Glomerular visceral epithelial cell (primary cell): ENCODE data around the gene SIN3A.
"Not testable (repeated sequence)": the region's sequence is repeated elsewhere in the genome, so short reads cannot be mapped to it uniquely, and the experiment has no call there.

Source experiments
- DNase-seq: peaks from one replicate; pipeline ENCODE4 v3.0.0-alpha.2; 2016; ENCODE audit errors: extremely low spot score

The SIN3A gene

GRCh38 chr15:75450307-75451201 is 936 bp downstream of the SIN3A start:
- peak; percentile 99 for DNase-seq

GRCh38 chr15:75449585-75450306 is 1.7 kb downstream of the SIN3A start:
- no peak for DNase-seq

DNA sequence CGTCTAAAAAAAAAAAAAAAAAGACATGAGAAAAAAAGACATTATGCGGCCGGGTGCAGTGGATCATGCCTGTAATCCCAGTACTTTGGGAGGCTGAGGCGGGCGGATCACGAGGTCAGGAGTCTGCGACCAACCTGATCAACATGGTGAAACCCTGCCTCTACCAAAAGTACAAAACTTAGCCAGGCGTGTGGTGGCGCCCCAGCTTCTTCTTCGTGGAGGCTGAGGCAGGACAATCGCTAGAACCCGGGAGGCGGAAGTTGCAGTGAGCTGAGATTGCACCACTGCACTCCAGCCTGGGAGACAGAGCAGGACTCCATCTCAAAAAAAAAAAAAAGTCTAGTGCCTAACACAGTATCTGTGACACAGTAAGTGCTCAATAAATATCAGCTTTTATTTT is 3.3 kb downstream of the SIN3A start:
- DNase-seq: not testable (repeated sequence)

GRCh38 chr15:75446151-75446550 is 5.3 kb downstream of the SIN3A start:
- DNase-seq: no peak

- not testable (repeated sequence) for DNase-seq
Measured at GRCh38 chr15:75445324-75445723, 6.2 kb downstream of the SIN3A start.

- DNase-seq: not testable (repeated sequence)
Measured at GRCh38 chr15:75443972-75444453, 7.5 kb downstream of the SIN3A start.

DNA sequence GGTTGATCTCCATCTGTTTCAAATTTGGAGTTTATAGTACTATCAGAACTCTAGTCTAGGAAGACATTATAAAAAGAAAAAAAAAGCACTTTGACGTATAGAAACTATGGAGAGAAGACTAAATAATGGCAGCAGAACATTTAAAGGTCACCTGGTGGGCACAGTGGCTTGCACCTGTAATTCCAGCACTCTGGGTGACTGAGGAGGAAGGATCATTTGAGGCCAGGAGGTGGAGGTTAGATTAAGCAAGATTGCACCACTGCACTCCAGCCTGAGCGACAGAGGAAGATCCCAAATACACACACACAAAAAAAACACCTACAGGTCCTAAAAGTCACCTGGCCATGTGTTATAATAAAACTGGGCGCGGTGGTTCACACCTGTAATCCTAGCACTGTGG is 13.8 kb downstream of the SIN3A start:
- DNase-seq: no peak

DNA sequence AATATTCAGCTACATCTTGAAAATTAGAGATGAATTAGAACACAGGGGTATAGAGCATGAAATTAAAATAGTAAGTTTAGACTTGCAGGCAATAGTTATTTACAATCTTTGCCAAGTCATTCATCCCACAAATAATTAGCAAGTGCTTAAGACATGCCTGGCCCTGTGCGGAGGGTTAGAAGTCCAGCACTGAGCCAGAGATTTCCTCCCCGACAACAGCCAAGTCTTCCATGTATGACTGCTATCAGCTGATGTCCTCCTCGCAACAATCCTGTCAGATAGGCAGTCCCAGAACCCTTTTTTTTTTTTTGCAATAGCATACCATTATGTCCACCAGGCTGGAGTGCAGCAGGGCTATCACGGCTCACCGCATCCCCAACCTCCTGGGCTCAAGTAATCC is 14.6 kb downstream of the SIN3A start:
- DNase-seq: no peak

DNA sequence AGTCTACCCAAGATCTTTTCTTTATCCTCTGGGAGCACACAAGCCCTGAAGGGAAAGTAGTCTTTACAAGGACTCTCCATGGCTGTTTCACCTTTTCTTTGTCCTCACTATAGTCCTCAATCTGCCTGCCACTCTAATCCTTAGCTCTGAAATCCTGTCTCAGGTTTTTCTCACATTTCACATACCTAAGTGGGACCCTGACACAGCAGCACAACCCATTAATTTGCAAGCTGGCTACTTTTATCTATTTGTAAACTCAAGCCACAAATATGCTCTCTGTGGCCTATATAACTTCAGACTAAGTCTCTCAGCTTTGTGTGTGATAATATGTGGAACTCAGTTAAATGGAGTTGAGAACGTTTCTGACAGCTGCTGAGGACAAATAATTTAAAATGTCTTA is 19.8 kb downstream of the SIN3A start:
- DNase-seq: no peak

- DNase-seq: no peak
Measured at GRCh38 chr15:75431270-75431669, 20.2 kb downstream of the SIN3A start.

GRCh38 chr15:75430259-75430658 is 21.2 kb downstream of the SIN3A start:
- DNase-seq: no peak

DNA sequence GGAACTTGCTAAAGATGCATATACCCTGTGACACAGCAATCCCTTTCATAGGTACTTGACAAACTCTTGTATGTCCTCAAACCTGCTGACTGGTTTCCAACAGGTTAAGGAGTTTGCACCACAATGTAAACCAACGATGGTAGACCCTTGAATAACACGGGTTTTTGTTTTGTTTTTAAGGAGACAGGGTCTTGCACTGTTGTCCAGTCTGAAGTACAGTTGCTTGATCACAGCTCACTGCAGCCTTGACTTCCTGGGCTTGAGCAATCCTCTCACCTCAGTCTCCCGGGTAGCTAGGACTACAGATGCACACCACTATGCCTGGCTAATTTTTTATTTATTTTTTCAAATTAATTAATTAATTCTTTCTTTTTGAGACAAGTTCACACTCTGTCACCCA is 23.3 kb downstream of the SIN3A start:
- DNase-seq: no peak

DNA sequence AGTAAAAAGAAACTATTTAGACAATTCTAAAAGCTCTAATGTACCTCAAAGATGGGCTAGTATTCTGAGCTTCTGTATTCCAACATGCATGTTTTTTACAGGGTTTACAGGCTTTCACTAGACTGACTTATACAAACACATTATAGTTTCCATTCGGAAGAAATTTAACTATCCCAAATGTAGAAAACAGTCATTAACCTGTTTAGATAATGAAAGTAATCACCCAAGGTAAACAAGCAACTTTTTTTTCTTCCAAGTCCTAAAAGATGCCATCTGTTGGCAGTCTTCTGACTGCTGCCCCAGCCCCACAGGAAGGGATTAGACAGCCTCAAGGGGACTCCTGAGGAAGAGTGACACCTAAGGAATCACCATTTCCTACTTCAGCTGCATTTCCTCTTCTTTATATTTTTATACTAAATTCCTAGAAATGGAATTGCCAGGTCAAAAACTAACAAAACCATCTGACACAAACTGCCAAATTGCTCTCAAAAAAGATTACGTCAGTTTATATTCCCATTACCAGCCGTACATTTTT is 25.5 kb downstream of the SIN3A start:
- DNase-seq: no peak

- DNase-seq: no peak
Measured at GRCh38 chr15:75422554-75422953, 28.9 kb downstream of the SIN3A start.

GRCh38 chr15:75420698-75421097 is 30.8 kb downstream of the SIN3A start:
- DNase-seq: no peak

DNA sequence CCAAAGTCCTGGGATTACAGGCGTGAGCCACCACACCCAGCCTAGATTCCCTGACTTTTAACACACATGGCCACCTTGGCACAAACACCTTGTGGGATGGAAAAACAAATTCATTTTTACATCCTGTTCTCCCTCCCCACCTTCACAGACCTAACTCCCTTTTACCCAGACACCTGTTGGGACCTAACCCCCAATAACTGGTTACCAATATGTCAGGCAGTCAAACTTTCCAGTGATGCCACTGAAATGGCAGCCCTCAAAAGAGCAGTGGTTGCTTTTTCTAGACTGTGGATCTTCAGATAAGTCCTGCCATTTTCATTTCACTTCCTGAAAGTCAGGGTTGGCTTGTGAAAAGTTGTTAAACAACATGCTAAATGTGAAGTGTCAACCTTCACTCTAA is 34.9 kb downstream of the SIN3A start:
- no peak for DNase-seq

GRCh38 chr15:75410196-75410595 is 41.3 kb downstream of the SIN3A start:
- DNase-seq: no peak

GRCh38 chr15:75407083-75407482 is 44.4 kb downstream of the SIN3A start:
- DNase-seq: no peak

- no peak for DNase-seq
Measured at GRCh38 chr15:75403892-75404291, 47.6 kb downstream of the SIN3A start.

GRCh38 chr15:75397494-75397893 is 54.0 kb downstream of the SIN3A start:
- no peak for DNase-seq

GRCh38 chr15:75389791-75390382 is 61.6 kb downstream of the SIN3A start:
- no peak for DNase-seq

DNA sequence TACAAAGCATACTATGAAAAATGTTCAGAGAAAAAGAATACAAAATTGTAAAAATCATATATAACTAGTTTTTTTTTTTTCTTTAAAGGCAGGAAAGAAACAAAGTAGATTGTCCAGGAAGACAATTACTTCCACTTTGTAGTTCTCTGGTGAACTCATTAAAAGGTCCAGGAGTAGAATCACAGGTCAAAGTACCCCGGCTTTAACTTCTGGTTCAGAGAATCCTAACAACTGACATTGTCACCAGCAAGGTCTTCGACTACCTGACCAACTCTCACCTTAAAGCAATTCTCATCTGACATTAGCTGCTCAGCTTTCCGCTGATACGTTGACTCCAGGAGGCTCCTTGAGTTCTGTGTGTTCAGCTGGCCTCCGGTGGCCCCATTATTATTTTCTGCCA is 67.5 kb downstream of the SIN3A start:
- not testable (repeated sequence) for DNase-seq
